ENCODE data around the gene MMP28. TPM values are rescaled to one million over a fixed set of nuclear protein-coding genes. Genes with fewer than 3 reads are reported as not detected.
A peak's percentile ranks its signal among the peaks of the same experiment; 100 is the strongest.

Gene MMP28
- total RNA-seq, 4 donors from 2014 or later, result 12.4 to 48.0 (median 28.6) TPM

DNA sequence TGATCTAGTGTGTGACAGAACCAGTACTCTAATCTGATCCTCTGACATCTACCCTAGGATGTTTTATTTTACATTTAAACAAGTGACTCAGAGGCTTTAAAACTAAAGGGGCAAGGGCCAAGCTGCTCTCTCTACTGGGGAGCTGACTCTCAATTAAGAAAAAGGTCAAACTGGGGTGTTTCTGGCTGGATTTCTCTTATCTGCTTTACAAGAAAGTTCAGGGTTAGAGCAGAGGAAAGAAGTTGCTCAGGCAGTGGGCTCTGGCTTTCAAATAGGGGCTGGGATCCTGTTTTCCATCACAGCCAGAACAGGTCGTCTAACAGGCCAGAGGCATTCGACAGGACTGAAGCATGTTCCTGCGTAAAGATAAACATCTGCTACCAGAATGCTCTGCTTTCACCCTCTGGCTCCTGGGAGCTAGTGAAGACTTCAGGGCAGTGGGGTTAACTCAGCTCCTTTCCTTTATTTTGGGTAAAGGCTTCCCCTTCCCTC is 8.5 kb downstream of the MMP28 start:
- H3K27ac ChIP-seq, result peak overlapping the region; percentile 27 to 89 (median 62)
- WGBS, 2 donors, result 48 to 57% methylated on average over 3 of the region's 3 CpGs

GRCh38 chr17:35784895-35785294 is 10.5 kb downstream of the MMP28 start:
- DNase-seq, result no peak
- 80 to 97% methylated on average over 2 of the region's 2 CpGs for WGBS, 2 donors
- Histone ChIP-seq H3K27ac (peak overlapping the region; percentile 89 to 97 (median 93)), H3K27me3 (no peaks in the 10 kb centered on the region), H3K4me3 (replicated peaks in 1 of 3) (no peak overlapping the region), H3K9me3 (no peaks in the 10 kb centered on the region), H3K4me1 (peaks cover 66 to 74% of the 10 kb centered on the region in 2 donors), H3K36me3 (no peaks in the 10 kb centered on the region)
- intact Hi-C loops (cut with DNase I), result no loop called here
- TF ChIP-seq CTCF (IDR thresholded peaks at IDR 0.05) (no peak), POLR2A (IDR thresholded peaks at IDR 0.05) (no peak)

More for the DNA sequence above, 8.5 kb downstream of the MMP28 start:
- Histone ChIP-seq H3K9me3 (no peaks in the 10 kb centered on the region), H3K27me3 (no peaks in the 10 kb centered on the region), H3K4me3 (replicated peaks in 1 of 3) (no peak overlapping the region), H3K36me3 (no peaks in the 10 kb centered on the region), H3K4me1 (peaks cover 51 to 67% of the 10 kb centered on the region in 2 donors)
- TF ChIP-seq POLR2A (IDR thresholded peaks at IDR 0.05) (no peak), CTCF (IDR thresholded peaks at IDR 0.05) (no peak)
- DNase-seq, result no peak
- intact Hi-C loops (cut with DNase I), result no loop called here

GRCh38 chr17:35780950-35781349 is 14.5 kb downstream of the MMP28 start:
- Histone ChIP-seq H3K4me1 (peaks cover 41 to 43% of the 10 kb centered on the region in 2 donors), H3K27ac (peak overlapping the region in 2 of 3 donors; percentile 41 to 58), H3K4me3 (replicated peaks in 1 of 3) (no peak overlapping the region), H3K27me3 (no peaks in the 10 kb centered on the region), H3K36me3 (no peaks in the 10 kb centered on the region), H3K9me3 (no peaks in the 10 kb centered on the region)
- 73 to 84% methylated on average over 3 of the region's 3 CpGs for WGBS, 2 donors
- no peak for DNase-seq
- intact Hi-C loops (cut with DNase I), result no loop called here
- TF ChIP-seq CTCF (IDR thresholded peaks at IDR 0.05) (no peak), POLR2A (IDR thresholded peaks at IDR 0.05) (no peak)

- no peaks in the 10 kb centered on the region for H3K27me3 ChIP-seq
- WGBS, 2 donors, result 95 to 97% methylated on average over 16 of the region's 16 CpGs
- peak overlapping the region in 1 of 3 donors; percentile 17 for H3K27ac ChIP-seq
- no peak overlapping the region for H3K4me3 ChIP-seq (replicated peaks in 1 of 3)
- no peaks in the 10 kb centered on the region for H3K36me3 ChIP-seq
- DNase-seq, result no peak
- intact Hi-C loops (cut with DNase I), result no loop called here
- no peak for TF ChIP-seq POLR2A (IDR thresholded peaks at IDR 0.05)
- no peak for TF ChIP-seq CTCF (IDR thresholded peaks at IDR 0.05)
- no peaks in the 10 kb centered on the region for H3K9me3 ChIP-seq
- peaks cover 48% of the 10 kb centered on the region in 2 donors for H3K4me1 ChIP-seq
Observed at GRCh38 chr17:35778641-35779196, 16.7 kb downstream of the MMP28 start.

GRCh38 chr17:35775583-35775982 is 19.9 kb downstream of the MMP28 start:
- DNase-seq, result no peak
- TF ChIP-seq CTCF (IDR thresholded peaks at IDR 0.05), result no peak
- TF ChIP-seq POLR2A (IDR thresholded peaks at IDR 0.05), result no peak
- Histone ChIP-seq H3K9me3 (no peaks in the 10 kb centered on the region), H3K27me3 (no peaks in the 10 kb centered on the region), H3K4me1 (peaks cover 30 to 32% of the 10 kb centered on the region in 2 donors), H3K36me3 (no peaks in the 10 kb centered on the region), H3K4me3 (replicated peaks in 1 of 3) (no peak overlapping the region), H3K27ac (peak overlapping the region; percentile 79 to 96 (median 90))
- 73 to 75% methylated on average over 6 of the region's 6 CpGs for WGBS, 2 donors
- intact Hi-C loops (cut with DNase I), result no loop called here

Measured in thyroid gland (tissue), 4 donors.